COLO829 (cell line): Measurements from ENCODE around the gene ARVCF.

Experiments
- DNase-seq: peaks from one replicate; pipeline ENCODE4 v3.0.0; 2012; ENCODE audit warnings: low spot score

ARVCF gene

DNA sequence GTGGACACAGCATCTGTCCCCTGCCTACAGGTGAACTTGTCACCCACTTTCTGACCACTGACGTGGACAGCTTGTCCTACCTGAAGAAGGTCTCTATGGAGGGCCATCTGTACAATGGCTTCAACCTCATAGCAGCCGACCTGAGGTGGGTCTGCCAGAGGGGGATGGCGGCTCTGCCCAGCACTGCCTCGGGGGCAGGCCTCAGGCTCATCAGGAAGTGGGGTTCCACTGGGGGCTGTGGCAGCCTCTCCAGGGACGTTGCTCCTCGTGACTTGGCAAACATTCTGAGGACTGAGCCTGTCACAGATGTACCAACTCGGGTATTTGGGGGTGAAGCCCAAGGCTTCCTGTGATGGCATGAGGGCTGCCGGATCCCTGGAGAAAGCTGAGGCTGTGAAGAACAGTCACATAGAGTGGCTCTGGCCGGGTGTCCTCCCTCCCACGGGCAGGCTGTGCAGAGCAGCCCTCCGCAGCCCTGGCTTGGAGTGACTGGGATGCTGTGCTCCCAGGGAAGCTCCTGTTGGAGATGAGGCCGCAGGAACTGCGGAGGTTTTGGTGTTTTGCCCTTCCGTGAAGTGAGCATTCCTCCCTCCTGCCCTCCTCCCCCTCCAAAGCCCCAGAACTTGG is 36.9 kb upstream of the ARVCF start:
- DNase-seq, result no peak

DNA sequence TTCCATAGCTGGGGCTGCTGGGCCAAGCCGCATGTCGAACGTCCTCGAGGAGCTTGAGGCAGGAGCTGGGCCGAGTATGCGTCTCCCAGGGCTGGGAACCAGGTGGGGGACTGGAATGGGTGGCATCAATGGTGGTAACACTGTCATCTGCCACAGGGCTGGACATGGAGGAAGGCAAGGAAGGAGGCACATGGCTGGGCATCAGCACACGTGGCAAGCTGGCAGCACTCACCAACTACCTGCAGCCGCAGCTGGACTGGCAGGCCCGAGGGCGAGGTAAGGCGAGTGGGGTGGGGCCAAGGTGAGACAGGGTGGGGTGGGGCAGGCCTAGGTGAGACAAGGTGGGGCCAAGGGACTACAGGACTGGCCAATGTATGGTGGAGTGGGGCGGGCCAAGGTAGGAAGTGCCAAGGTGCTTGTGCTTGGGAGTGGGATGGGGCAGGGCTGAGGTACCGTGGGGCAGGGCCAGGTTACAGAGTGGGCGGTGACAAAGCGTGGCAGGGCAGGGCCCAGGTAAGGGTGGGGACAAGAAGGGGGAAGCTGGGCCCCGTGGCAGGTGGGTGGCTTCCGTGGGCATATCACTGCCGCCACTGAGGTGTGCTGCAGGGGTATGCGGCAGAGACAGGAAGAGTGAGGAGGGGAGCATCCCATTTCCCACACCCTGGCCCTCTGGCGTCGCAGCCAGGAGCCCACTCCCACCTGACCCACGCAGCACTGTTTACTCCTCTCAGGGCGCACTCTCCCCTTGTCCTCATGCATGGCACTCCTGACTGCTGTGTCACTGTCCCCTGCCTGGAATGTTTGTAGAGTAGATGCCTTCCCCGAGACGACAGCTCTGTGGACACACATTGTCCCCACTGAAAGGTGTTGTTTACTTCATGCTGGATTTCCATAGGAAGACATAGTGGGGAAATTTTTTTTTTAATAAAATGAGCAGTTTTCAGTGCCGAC is 36.0 kb upstream of the ARVCF start:
- DNase-seq, result no peak

DNA sequence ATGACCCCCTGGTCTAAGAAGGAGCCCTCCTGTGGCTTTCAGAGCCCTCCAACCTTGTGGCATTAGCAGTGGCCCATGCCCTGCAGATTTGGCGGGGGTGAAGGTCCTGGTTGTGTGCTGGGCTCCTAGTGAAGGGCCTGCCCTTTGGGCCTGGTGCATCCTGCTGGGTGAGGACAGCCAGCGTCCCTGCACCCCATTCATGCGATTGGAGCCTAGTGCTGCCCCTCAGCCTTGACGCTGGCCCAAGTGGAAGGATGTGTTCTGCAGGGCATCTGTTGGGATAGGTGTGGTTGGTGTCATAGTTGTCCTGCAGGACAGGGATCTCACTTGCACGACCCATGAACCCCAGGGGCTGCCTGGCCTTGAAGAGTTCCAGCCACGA is 35.3 kb upstream of the ARVCF start:
- no peak for DNase-seq

DNA sequence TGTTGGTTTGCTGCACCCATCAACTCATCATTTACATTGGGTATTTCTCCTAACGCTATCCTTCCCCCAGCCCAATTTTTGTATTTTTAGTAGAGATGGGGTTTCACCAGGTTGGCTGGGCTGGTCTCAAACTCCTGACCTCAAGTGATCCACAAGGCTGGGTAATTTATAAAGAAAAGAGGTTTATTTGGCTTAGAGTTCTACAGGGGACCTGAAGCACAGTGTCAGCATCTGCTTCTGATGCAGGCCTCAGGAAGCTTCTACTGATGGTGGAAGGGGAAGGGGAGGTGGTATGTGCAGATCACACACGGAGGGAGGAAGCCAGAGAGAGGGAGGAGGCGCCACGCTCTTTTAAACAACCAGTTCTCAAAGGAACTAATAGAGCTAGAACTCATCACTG is 30.1 kb upstream of the ARVCF start:
- no peak for DNase-seq

DNA sequence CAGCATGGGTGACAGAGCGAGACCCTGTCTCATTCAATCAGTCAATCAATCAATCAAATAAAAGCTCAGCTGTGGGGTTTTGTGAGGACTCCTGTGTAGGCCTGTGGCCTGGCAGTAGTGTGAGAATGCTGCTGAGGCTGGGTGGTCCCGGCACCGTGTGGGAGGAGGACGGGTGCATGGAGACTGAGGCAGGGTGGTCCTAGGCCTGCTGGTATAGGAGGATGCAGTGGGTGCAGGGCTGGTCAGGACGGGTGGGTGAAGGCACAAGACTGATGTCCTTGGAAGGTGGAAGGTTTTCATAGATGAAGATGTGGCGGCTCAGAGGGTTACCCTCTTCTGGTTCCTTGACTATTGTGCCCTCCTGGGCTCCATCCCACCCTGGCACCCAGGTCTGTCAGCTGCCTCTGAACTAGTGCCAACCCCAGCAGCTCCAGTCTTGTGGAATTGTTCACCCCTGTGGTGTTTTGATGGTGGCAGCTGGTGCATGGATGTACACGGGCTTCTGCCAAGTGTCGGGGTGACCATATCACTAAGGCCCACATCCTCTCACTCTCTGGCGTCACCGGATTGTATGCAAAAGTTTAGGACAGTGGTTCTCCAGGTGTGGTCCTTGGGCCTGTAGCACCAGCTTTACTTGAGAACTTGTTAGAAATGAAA is 28.0 kb upstream of the ARVCF start:
- no peak for DNase-seq

DNA sequence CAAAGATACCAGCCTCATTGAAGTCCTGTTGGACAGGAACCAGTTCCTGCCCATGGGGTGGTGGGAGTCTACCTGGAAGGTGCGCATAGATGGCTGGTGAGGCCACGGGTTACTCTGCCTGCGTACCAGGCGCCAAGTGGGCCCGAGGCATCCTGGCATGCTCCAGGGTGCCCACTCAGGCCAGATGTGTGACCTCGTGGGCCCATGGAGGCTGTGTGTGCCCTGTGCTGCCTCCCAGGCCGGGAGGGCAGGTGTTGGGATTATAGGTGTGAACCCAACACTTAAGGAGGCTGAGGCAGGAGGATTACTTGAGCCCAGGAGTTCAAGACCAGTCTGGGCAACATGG is 27.3 kb upstream of the ARVCF start:
- DNase-seq, result no peak

DNA sequence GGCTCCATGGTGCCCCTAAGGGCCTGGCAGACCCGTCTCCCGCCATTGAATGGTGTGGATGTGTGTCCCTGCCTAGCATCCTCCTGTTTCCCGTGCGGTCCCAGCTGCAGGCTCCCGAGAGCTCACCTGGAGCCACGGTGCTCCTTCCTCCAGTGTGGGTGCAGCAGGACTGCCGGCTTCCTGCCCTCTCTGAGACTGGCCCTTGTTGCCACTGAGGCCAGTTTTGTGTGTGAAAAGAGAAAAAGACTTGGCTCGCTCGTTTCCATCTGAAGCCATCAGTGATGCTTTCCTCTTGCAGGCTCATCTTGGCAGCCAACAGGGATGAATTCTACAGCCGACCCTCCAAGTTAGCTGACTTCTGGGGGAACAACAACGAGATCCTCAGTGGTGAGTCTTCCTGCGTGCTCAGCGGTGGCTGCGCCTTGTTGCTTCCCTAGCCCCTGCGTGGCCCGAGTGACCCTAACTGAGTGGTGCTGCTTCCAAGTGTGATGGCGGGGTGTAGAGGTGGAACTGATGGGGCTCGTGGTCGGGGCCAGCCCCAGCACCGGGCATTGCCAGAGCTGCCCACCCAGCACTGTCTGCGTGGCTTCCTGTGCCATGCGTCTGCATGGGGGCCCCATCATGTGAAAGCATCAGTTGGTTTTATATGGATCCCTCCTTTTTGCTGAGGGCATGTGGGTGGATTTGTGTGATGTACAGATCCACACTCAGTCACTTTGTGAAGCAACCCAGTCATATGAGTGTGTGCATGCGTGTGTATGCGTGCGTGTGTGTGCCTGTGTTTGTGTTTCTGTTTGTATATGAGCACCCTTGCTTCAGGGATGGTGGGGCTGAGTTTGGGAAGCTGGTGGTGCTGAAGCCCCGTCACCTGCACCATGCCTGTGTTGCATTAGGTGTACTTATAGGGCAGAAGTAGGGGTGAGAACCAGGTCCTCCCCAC is 26.7 kb upstream of the ARVCF start:
- DNase-seq, result no peak

DNA sequence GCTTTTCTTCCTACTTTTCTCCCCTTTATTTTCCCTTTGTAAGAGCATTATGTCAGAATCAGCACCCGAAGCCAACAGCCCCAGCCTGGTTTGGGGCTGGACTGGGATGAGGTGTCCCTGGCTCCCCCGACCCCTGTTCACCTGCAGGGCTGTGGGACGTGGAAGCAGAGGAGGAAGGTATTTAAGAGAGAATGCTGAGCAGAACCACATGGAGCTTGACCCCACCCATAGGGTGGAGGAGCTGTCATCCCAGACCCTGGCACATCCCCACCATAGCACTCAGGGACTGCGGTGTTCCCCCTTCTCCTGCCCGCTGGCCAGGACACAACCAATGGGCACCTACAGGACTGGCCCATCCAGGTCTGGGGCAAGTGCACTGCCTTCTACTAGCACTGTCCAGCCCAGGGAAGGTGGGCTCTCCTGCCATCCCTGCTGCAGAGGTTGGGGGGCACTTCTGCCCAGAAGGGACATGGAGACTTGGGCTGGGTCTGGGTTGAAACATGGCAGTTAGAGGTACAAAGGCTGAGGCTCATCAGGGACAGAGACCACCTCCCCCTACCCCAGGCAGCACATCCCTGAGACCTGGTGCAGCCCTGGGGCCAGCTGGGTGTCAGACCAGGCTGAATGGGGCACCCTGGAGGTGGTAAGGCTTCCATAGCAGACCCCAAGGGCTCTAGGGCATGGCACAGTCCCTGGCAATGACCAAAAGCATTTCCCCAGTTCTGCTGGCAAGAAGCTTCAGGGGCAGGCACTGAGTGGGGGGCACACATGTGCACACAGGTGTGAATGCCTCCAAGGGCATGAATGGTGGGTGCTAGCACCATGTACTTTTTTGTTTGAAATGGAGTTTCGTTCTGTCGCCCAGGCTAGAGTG is 23.9 kb upstream of the ARVCF start:
- no peak for DNase-seq

DNA sequence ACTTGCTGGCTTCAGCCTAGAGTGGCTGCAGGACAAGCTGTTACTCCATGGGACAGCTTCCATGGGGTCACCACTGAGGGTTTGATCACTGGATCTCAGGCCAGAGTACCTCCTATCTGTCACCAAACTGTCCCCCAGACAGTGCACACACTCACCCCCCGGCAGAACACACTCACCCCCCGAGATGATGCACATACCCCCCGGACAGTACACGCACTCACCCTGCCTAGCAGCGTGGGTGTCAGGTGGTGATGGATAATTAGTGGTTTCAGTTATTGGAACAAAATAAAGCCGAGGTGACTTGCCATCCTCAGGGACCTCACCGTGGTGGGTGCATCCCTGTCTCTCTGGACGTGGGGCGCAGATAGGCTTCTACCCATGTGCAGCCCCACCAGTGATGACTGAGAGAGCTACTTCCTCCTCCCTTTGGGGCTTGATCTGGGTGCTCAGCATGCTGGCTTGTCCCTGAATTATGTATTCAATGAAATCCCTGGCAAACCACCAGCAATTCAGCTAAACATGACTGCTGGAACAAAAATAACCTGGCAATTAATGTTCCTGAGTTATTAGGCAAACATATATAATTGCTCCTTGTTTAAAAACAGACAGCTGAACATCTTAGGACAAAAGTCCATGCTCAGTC is 23.2 kb upstream of the ARVCF start:
- DNase-seq, result no peak

DNA sequence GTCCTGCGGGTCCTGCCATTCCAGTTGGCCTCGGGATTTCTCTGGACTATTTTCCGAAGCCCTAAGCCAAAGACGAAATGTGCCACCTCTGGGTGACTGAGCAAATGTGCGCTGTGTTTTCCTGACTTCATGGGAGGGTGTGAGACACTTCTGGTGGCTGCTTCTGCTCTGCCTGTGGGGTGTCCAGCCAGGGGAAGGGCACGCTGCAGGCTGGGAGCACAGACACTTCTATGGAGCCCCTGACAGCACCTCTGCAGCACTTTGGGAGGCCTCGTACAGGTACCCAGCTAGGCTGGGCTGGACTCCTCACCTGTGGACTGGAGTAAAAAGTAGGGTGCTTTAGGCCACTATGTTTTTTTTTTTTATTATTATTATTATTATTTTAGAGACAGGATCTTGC is 22.0 kb upstream of the ARVCF start:
- no peak for DNase-seq

DNA sequence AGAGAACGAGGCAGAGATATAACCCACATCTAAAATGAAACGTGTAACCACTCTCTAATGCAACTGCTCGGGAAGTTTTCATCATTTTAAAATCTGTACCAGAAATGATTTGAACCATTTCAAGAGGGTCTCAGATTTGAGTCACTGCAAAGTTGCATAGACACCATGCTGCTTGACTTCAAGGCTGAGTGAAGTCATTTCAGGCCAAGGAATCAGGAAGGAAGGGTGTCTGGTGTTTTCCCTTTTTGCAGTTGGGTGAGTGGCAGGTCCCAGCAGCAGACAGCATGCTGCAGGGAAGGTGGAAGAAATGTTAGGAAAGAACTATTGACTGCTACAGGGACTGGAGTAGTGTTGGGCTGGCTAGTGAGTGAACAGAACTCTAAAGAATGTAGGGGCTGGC is 20.8 kb upstream of the ARVCF start:
- no peak for DNase-seq

DNA sequence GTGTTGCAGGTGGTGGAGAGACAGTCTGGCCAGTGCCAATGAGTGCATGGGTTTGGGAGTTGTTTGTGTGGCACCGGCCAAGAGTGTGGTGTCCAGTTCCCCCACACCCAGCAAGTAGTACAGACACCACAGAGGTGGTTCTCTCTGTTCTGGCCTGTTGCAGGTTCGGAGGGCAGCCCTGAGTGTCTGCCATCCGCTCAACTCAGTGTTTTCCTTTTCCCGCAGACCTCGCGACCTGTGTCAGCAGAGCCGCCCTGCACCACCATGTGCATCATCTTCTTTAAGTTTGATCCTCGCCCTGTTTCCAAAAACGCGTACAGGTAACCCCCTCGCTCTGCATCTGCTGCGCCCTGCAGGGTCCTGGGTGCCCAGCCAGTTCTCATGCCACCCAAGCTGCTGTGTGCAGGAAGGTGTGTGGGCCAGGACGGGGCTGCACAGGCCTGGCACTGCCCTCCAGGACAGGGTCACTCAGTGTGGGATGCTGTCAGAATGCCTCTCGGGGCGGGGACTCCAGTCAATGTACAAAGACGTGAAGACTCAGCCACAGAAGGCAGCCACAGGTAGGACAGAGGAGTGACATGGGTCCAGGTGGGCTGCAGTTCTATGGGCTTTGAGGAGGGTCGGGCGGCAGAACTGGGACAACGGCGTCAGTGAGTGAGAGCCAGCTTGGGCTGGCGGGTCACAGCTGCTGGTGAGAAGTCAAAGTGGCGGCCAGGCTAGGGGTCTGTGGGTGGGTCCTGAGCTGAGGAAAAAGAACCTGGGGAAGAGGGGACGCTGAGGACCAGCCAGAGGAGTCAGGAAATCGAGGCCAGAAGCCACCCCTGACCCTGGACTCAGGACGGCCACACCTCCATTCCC is 20.1 kb upstream of the ARVCF start:
- DNase-seq, result no peak

DNA sequence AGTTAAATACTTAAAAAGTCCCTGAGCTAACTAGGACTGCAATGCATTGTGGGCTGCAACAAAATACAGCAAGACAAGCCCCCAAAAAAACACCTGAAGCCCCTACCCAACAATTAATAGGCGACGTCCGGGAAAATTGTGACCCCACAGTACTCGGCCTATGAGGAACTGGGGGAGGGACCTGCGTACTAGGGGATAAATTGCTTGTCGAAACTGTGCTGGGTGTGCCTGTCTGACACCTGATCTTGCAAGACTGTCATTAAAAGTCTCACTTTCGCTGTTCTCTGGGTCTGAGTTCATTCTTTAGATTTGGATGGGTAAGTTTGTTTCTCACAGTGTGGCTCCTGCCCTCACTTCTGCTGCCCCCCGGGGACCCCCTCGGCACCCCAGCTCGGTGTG is 19.5 kb upstream of the ARVCF start:
- DNase-seq, result no peak

DNA sequence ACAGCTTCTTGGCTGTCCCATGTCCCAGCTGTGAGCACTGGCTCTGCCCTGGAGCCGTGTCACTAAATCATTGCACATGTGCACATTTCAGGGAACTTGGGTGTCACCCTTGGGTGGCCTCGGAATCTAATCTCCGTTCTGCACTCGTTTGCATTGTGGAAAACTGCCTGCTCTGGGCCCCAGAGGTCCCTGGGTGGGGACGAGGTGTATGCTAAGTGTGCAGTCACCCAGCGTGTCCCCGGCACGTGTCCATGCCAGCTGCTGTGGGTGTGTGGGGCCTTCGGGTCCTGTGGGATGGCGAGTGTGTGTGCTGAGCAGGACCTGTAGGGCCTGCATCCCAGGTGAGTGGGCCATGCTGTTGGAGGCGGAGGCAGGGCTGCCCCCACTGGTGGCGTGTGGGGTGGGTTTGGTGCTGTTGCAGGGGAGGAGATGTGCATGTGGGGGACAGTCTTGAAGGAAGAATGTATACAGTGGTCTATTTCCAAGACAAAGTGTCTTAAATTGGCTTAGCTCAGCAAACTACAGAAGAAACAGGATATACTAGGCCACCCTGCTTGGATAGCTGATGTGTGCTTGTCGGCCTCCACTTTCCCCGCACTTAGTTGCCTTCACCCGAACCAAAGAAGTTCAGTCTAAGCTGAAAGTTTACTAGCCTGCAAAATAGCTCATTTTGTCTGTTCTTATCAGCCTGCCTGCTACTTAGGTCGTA is 18.9 kb upstream of the ARVCF start:
- DNase-seq, result no peak

DNA sequence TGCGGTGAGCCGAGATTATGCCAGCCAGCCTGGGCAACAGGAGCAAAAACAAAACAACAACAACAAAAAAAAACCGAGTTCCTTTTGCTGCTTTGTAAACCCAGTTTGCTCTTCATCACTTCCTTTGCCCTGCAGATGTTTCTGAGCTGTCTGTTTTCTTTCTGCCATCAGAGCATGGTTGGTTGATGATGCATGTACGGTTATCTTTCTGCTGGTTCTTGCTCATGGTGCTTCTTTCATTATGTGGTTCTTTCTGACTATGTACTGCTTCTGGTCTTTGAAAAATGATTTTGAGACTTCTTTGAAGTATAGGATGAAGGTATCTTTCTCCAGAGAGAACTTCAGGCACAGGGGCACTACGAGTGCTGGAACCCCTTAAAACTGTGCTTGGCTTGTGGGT is 17.5 kb upstream of the ARVCF start:
- DNase-seq, result no peak

DNA sequence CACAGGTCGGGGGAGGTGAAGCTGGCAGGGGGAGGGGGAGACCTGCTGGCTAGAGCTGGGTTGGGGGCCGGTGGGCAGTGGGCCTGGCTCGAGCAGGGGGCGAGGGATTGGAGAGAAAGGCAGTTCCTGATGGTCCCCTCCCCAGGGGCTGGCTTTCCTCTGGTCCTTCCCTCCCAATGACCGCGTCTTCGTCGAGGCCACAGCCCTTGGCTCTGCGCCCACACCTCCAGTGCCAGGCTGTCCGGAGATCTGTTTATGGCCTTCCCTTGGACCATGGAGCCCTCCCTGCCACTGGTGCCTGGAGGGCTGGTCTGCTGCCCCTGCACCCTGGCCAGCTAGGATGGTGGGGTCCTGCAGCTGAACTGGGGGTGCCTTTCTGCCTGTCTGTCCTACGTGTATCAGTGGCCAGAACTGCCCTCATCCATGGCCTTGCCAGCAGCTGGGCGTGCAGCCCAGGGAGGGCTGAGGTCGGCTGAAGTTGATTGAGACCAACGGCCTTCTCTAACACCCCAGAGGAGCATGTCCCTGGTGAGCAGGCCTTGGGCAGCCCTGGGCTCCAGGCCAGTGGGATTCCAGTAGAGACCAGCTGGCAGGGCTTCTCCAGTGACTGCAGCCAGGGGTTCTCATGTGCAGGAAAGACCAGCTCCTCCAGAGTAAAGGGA is 16.6 kb upstream of the ARVCF start:
- no peak for DNase-seq

DNA sequence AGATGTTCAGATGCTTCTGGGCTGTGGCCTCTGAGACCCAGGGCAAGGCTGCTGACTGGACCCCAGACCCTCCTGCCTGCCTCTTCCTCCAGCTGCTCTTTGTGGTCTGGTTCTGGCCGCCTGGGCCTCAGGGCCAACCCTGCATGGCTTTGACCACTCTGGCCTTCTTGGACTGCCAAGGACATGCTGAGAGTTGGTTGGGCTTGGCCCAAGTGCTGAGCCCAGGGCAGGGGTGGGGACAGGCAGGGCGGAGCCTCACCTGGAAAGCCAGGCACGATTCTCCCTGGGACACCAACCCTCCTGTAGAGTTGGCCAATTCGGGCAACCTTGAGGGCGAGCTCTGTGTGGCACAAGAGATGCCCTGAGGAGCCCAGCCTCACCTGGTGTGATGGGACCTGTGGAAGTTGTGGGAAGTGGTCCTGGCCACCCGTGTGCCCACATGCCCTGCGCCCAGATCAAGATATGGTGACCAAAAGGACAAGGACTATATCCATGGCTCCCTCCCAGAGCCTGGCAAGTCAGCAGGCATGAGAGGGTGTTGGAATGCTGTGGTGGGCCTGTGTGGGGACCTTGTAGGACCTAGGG is 15.9 kb upstream of the ARVCF start:
- DNase-seq, result no peak
